22Rv1 (cell line): ENCODE results near the gene CT45A9.
"Not testable (repeated sequence)": the region's sequence is repeated elsewhere in the genome, so short reads cannot be mapped to it uniquely, and the experiment has no call there.

Source experiments
- ZFX ChIP-seq: fragments of 450-650 bp; IDR thresholded peaks from 2 replicates; pipeline ENCODE4 v1.6.1; 2017; ENCODE audit warnings: antibody characterized with exemption, borderline replicate concordance
- TF ChIP-seq, protein P1 (sequence below): fragments of 450-650 bp; IDR thresholded peaks from 2 replicates; pipeline ENCODE4 v1.5.1; 2017; ENCODE audit warnings: mild to moderate bottlenecking

DNA sequence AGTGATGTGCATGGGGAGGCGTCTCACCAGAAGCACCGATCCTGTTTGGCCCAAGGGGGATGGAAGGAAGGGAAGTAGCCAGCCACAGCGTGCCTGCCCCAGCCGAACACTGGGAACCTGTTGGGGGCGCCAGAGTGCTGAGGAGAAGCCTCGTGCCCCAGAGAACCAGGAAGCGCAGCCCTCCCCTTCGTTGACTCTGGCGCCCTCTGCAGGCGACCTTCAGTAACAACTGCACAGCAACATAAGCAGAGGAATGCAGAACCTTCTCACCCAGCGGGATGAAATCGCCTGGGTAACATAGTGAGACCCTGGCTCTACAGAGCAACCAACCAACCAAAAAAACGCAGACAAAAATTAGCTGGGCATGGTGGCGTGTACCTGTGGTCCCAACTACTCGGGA lies 17.4 kb upstream of the CT45A9 start:
- TF ChIP-seq, protein P1, sequence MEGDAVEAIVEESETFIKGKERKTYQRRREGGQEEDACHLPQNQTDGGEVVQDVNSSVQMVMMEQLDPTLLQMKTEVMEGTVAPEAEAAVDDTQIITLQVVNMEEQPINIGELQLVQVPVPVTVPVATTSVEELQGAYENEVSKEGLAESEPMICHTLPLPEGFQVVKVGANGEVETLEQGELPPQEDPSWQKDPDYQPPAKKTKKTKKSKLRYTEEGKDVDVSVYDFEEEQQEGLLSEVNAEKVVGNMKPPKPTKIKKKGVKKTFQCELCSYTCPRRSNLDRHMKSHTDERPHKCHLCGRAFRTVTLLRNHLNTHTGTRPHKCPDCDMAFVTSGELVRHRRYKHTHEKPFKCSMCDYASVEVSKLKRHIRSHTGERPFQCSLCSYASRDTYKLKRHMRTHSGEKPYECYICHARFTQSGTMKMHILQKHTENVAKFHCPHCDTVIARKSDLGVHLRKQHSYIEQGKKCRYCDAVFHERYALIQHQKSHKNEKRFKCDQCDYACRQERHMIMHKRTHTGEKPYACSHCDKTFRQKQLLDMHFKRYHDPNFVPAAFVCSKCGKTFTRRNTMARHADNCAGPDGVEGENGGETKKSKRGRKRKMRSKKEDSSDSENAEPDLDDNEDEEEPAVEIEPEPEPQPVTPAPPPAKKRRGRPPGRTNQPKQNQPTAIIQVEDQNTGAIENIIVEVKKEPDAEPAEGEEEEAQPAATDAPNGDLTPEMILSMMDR, result peak; percentile 47
- TF ChIP-seq ZFX, result not testable (repeated sequence)
